Activated naive CD4-positive, alpha-beta T cell treated with anti-CD3 and anti-CD28 coated beads, Interleukin-2, amount 50 U/mL, for 16 hours (primary cell): ENCODE data around the gene KCTD17.

Experiments
- DNase-seq: peaks from one replicate; pipeline ENCODE4 v3.0.0-alpha.2; 2020

The KCTD17 gene

GRCh38 chr22:37021710-37022482 lies 29.6 kb upstream of the KCTD17 start:
- peak; percentile 56 for DNase-seq

DNA sequence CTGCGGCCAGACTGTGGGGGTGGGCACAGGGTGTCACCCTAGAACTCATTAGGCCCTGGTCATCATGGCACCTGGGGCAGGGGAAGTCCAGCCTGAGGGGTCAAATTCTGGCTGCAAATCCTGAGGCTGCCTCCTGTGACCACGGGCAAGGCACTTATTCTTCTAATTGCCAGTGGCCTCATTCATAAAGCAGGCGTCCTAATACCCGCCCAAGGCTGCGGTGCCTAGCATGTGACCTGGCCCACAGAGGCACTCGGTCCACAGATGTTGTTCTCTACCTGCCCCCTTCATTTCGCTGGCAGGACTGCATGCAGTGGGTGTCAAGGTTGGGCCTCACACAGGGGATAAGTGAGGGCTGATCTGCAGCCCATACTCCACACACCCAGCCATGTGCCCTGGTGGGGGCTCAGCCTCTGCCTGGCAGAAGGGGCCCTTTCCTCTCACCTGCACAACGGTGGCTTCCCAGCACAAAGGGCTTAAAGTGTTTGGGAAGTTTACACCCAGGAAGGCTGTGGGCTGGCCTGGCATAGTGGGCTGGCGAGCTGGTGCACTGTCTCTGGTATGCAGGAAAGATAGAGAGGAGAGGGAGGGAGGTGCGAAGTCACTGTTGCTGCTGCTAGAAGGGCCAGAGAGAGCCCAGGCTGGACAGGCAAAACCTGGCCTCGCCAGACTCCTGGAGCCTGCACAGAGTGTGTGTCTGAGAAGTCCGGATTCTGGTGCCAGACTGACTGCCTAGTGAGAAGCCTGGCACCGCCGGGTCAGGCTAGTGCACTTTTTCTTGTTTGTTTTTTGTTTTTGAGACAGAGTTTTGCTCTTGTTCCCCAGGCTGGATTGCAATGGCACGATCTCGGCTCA lies 28.8 kb upstream of the KCTD17 start:
- DNase-seq: no peak

DNA sequence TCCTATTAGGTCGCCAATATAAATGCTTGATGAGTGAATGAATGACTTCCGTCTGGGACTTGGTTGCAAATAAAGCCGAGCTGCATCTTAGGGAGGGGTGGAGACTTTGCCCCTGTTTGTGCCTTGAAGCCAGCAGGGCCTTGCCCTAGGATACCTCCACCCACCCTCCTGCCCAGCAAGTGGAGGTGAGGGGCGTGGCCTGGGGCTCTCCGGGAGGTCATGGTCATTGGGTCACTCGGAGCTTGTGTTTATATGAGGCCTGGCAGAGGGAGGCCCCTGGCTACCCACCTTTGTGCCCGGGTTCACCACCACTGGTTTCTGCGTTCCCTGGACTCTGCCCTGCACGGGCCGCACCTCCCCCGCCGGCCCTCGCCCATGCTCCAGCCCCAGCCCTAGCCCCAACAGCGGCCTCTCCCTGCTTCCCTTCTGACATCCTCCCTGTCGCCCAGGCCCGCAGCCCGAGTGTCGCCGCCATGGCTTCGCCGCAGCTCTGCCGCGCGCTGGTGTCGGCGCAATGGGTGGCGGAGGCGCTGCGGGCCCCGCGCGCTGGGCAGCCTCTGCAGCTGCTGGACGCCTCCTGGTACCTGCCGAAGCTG lies 27.7 kb upstream of the KCTD17 start:
- no peak for DNase-seq

- DNase-seq: no peak
Measured at GRCh38 chr22:37024339-37025157, 27.0 kb upstream of the KCTD17 start.

DNA sequence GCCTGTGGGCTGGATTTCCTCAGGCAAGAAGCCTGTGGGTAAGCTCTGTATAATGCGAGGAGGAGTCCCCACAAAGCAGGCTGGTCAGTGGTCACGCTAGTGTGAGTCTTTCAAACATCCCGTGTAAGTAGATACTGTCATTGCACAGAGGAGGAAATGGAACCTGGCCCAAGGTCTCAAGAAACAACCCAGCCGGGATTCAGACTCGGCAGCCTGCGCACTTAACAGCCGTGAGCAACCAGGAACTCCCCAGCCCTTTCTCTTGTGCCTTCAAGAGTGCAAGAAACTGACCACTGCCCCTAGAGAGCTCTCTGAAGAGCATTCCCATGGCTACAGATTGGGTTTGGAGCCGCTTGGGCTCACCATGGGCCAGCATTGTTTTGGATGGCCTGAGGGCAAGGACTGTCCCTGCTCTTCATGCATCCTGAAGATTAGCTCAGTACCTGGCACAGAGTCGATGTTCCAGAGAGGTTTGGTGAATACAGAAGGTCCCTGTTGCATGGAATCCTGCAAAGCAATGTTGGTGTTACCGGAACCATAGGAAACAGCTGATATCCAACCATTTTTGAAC lies 26.0 kb upstream of the KCTD17 start:
- DNase-seq: no peak

GRCh38 chr22:37026325-37026724 lies 25.2 kb upstream of the KCTD17 start:
- DNase-seq: no peak

- DNase-seq: no peak
Measured at GRCh38 chr22:37027556-37027955, 24.0 kb upstream of the KCTD17 start.

DNA sequence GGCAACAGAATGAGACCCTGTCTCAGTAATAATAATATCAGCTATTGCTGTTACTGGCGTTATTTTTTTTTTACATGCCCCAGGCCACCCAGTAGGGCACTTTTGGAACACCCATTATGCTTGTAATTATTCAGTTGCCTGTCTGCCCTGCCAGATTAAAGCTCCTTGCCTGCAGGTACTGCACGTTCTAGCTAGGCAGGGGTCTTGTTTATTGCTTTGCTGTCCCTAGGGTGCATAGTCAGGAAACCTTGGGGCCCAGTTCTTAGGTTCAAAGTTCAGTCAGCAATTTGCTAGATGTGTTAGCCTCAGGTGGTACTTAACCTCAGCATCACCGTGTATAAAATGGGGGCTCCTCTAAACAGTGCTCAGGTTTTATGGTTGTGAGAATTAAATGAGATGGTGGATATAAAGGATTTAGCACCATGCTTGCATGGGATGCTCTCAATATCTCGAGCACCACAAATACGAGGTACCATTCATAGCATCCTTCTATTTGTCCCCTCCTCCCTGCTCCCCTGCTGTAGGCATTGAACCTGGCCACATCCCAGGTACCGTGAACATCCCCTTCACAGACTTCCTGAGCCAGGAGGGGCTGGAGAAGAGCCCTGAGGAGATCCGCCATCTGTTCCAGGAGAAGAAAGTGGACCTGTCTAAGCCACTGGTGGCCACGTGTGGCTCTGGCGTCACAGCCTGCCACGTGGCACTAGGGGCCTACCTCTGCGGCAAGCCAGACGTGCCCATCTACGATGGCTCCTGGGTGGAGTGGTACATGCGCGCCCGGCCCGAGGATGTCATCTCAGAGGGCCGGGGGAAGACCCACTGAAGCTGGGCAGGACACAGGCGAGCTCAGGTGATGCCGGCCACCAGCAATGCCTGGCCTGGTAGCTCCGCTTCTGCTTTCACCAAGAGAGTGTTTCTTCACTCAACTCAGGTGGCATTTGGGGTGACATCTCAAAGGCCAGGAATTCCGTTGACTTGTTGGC lies 22.6 kb upstream of the KCTD17 start:
- no peak for DNase-seq

DNA sequence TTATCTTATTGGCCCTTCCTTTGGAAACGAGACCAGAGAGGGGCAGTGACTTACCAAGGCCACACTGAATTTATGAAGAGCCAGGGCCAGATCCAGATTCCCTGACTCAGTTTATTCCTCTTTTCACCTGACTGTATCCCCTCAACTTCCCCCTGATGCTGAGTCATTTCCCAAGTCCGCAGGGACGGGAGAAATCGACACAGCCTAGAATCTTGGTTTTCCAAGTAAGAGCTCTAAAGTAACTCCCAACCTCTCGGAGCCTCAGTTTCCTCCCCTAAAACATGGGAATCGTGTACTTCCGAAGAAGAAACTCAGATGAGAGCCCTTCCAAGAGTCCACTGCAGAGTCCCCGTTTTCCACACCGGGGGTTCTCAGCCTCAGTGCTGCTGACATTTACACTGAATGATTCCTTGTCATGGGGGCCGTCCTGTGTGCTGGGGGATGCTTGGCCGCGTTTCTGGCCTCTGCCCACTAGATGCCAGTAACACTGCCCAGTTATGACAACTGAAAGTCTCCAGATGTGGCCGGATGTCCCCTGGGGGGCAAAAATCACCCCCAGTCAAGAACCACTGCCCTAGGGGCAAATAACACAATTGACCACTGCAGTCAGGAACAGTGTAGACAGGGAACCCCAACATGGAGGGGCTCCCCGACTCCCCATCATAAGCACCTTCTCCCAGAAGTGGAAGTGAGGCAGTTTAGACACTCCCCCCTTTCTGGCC lies 20.8 kb upstream of the KCTD17 start:
- DNase-seq: no peak

DNA sequence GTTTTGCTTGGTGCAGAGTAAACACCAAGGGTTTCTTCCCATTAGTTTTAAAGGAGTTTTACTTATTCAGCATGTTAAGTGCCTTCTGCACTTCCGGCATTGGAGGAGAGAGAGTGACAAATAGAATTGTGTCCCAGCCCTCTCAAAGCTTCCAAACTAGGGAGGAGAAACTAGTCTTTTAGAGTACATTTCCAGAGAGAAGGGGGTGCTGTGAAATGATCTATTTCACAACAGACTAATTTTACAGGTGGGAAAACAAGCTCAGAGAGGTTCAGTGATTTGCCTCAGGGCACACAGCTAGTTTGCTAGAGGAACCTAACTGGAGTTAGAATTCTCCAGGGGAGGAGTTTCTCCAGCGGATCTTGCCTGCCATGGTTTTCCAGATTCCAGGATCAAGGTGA lies 19.4 kb upstream of the KCTD17 start:
- no peak for DNase-seq

DNA sequence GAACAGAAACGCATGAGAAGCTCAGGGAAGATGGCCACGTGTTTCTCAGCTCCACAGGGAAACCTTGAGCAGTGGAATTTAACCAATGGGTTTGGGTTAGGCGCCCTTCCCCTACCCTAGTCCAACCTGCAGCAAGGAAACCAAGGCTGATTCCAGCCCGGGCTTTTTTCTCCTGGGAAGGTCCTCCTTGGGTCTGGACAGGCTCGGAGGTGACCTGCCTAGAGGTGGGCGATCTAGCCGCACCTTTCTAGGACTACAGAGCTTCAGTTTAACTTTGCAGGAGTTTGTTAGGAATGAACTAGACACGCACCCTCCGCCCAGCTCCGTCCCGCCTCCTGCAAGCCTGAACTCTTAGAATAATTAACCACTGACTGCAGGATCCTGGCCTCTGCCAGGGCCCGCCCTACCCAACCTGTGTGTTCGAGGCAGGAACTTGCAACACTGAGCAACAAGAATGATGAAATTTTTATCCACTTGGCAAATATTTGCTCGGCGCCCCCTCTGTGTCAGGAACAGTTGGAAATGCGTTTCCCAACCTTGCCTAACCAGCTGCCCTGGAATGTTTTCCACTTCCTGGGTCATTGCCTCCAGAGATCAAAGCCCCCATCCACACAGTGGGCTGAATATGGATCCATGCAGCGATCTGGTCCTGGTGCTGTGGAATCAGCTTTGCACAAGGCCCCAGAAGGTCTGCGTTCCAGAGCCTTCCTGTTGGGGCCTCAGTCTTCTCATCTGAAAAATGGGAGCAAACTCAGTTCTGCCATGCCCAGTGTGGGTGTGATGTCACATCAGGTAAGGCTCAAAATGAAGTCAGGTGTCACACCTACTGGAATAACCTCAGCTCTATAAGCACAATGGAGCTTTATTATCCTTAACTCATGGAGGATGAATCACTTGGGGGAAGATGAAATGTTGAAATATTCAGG lies 18.7 kb upstream of the KCTD17 start:
- no peak for DNase-seq

GRCh38 chr22:37033605-37034430 lies 17.7 kb upstream of the KCTD17 start:
- no peak for DNase-seq

DNA sequence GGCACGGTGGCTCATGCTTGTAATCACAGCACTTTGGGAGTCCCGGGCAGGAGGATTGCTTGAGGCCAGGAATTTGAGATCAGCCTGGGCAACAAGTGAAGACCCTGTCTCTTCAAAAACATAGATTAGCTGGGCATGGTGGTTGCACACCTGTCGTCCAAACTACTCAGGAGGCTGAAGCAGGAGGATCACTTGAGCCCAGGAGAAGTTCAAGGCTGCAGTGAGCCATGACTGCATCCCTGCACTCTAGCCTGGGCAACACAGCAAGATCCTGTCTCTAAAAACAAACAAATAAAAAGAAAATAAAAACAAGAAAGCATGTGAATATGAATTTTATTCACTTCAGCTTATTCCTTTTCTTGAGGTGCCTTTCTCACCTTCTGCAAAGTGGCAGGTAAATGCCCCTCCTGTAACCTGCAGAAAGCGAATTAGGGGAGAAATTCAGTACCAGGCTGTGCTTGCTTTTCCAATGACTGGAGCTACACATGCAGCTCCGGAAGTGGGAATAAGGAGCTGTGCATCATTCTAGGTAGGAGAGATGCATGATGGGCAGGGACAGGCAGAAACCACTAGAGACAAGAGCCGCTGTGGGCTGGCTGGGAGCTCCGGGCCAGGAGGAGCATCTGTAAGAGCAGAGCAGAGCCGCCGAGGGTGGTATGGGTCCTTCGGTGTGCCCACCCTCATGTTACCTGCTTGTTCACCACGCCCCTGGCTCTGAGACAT lies 14.7 kb upstream of the KCTD17 start:
- no peak for DNase-seq

- no peak for DNase-seq
Measured at GRCh38 chr22:37037669-37038068, 13.9 kb upstream of the KCTD17 start.

- DNase-seq: no peak
Measured at GRCh38 chr22:37039466-37039865, 12.1 kb upstream of the KCTD17 start.

DNA sequence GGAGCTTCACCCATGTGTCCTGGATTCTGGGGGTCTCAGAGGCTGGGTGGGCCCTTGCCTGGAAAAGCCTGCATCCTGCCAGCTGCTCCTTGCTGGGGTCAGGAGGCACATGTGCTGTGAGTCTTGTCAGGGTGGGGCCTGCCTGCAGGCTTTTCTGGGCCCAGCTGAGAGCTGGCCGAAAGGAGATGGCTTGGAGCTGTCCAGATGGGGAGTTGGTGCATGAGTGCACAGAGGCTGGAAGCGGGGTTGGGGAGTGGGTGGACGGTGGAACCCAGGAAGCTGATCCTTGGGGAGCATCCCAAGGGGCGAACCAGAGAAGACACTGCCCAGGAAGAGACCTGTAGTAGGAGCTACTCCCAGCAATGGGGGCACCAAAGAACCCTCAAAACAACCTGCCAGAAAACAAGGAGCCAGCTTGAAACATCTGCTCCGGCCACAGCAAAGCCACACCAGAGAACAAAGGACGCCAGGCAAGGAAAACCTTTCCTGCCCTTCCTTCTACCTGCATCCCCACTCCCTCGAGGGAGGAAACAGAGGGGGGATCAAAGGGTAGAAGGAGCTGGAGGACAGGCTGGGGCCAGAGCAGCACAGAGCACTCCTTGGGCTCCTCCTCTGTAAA lies 8.2 kb upstream of the KCTD17 start:
- DNase-seq: no peak

DNA sequence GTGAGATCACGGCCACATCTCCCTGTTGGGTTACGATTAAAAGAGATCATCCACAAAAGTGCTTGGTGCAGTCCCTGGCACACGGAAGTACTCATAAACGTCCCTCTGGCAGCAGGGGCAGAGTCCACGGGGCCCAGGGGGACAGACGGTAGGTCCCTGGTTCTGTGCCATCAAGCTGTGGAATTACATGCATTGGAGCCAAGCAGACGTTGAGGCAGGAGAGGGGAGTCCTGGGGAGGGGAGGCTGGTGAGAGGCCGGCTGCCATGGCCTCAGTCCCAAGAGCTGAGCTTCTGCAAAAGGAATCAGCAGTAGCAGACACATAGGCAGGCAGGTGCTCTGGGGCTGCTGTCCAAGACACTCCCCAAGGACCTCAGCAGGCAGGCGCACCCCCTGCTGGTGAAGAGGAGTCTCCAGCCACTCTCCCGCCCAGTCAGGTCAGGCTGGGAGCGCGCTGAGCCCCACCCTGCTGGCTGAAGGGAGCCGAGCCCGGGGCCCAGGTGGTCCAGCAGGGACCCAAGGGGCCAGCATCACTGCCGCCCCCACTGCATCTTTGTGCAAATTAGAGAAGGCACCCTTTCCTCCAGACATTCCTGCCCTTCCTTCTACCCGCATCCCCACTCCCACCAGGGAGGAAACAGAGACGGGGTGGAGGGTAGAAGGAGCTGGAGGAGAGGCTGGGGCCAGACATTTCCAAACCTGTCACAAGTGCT lies 7.6 kb upstream of the KCTD17 start:
- DNase-seq: peak; percentile 46
